Lung (tissue), 12 donors: Measurements from ENCODE around the gene ACAD11. TPM values are rescaled to one million over a fixed set of nuclear protein-coding genes. Genes with fewer than 3 reads are reported as not detected.

Experiments
- ATAC-seq: fragments of 200-7000 bp; cut with Tn5 transposase; one replicate; pipeline ENCODE4 v1.9.1; 2020; ENCODE audit warnings: moderate number of reproducible peaks; ENCODE audit not compliant: insufficient read depth, low FRiP score
- DNase-seq, 3 donors: peaks; one replicate each; pipeline ENCODE4 v3.0.0-alpha.2; 2013 to 2017
- H3K27ac ChIP-seq, 2 donors: one replicate each; pipeline ENCODE4 v1.5.1; 2013; ENCODE audit warnings: mild to moderate bottlenecking in 2 of 2, moderate library complexity in 2 of 2, control low read depth in 1 of 2, inconsistent platforms in 1 of 2, low read depth in 1 of 2, low read length in 1 of 2
- H3K27me3 ChIP-seq, 3 donors: one replicate each; pipeline ENCODE4 v1.5.1; 2013; ENCODE audit warnings: low read length in 2 of 3; ENCODE audit not compliant: control insufficient read depth in 3 of 3, insufficient read depth in 3 of 3
- H3K36me3 ChIP-seq, 4 donors: one replicate each; pipeline ENCODE4 v1.5.1; 2013; ENCODE audit warnings: low read length in 4 of 4, mild to moderate bottlenecking in 1 of 4, moderate library complexity in 1 of 4; ENCODE audit not compliant: control insufficient read depth in 4 of 4, insufficient read depth in 4 of 4
- H3K4me1 ChIP-seq, 5 donors: one replicate each; pipeline ENCODE4 v1.5.1; 2013; ENCODE audit warnings: low read length in 5 of 5, mild to moderate bottlenecking in 2 of 5, moderate library complexity in 1 of 5; ENCODE audit not compliant: control insufficient read depth in 5 of 5, insufficient read depth in 5 of 5
- H3K4me3 ChIP-seq: one replicate; pipeline ENCODE4 v1.5.1; 2013; ENCODE audit warnings: mild to moderate bottlenecking, control low read depth, moderate library complexity
- H3K9ac ChIP-seq, 2 donors: one replicate each; pipeline ENCODE4 v1.5.1; 2013; ENCODE audit warnings: low read length in 2 of 2, control low read depth in 1 of 2; ENCODE audit not compliant: insufficient read depth in 1 of 2
- H3K9me3 ChIP-seq, 4 donors: one replicate each; pipeline ENCODE4 v1.5.1; 2013; ENCODE audit warnings: low read length in 3 of 4, mild to moderate bottlenecking in 1 of 4, moderate library complexity in 1 of 4; ENCODE audit not compliant: control insufficient read depth in 4 of 4, insufficient read depth in 3 of 4
- WGBS, 2 donors: extraction: QIAGEN DNeasy Blood & Tissue Kit; methylation state at CpG; one replicate each; pipeline ENCODE4 v1.1.7; 2013; 5-methylcytosine and 5-hydroxymethylcytosine counted together
- polyA plus RNA-seq, 2 donors: library from polyadenylated mRNA; stranded (reverse); fragments of 200-250 nt; gene quantifications; one replicate each; pipeline ENCODE4 v1.2.1, GENCODE V29; 2013
- total RNA-seq, 2 donors: library from RNA; depleted of rRNA in 1 of 2; stranded (reverse); fragments of >200 nt in 1 of 2; gene quantifications; one replicate each; pipeline ENCODE4 v1.2.1, GENCODE V29; 2014 to 2021
- TF ChIP-seq, protein P1 (sequence below): IDR thresholded peaks from 2 replicates; pipeline ENCODE4 v1.5.1; 2012; ENCODE audit warnings: mild to moderate bottlenecking; ENCODE audit errors: control extremely low read depth, extremely low read depth
- donor health status: control.
- donor health status: control.
- donor health status: Bipolar disorder and iron deficiency.
- donor health status: healthy.
- donor health status: DM: yes; HTN: yes; CAD: no.

The ACAD11 gene
- total and polyA plus RNA-seq, 4 donors: 6.3 to 34.2 (median 16.0) TPM

DNA sequence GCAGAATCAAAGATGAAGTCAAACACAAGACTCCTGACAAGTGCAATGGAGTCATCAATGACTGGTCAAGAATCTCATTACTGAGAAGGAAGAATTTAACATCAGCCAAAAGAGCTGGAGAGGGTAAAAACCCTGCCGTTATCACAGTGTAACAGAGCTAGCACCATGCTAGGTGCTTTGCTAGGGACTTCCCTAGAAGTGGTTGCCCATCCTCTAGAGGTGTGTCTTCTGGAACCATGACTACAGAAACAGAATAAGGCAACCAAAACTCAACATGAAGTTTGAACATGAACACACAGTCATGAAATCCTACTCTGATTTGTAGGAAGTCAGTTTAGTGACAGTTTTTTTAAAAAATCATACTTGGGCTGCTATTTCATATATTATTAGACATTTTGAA, 9.5 kb downstream of the ACAD11 start:
- Histone ChIP-seq H3K36me3 (no peaks in the 10 kb centered on the region), H3K4me1 (peaks cover 0 to 30% (median 0%) of the 10 kb centered on the region in 5 donors), H3K27me3 (no peaks in the 10 kb centered on the region), H3K4me3 (no peak overlapping the region), H3K27ac (no peak overlapping the region), H3K9me3 (no peaks in the 10 kb centered on the region), H3K9ac (no peak overlapping the region)
- 94 to 100% methylated on average over 1 of the region's 1 CpG for WGBS, 2 donors
- TF ChIP-seq, protein P1, sequence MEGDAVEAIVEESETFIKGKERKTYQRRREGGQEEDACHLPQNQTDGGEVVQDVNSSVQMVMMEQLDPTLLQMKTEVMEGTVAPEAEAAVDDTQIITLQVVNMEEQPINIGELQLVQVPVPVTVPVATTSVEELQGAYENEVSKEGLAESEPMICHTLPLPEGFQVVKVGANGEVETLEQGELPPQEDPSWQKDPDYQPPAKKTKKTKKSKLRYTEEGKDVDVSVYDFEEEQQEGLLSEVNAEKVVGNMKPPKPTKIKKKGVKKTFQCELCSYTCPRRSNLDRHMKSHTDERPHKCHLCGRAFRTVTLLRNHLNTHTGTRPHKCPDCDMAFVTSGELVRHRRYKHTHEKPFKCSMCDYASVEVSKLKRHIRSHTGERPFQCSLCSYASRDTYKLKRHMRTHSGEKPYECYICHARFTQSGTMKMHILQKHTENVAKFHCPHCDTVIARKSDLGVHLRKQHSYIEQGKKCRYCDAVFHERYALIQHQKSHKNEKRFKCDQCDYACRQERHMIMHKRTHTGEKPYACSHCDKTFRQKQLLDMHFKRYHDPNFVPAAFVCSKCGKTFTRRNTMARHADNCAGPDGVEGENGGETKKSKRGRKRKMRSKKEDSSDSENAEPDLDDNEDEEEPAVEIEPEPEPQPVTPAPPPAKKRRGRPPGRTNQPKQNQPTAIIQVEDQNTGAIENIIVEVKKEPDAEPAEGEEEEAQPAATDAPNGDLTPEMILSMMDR: no peak
- no peak for ATAC-seq
- DNase-seq: no peak

DNA sequence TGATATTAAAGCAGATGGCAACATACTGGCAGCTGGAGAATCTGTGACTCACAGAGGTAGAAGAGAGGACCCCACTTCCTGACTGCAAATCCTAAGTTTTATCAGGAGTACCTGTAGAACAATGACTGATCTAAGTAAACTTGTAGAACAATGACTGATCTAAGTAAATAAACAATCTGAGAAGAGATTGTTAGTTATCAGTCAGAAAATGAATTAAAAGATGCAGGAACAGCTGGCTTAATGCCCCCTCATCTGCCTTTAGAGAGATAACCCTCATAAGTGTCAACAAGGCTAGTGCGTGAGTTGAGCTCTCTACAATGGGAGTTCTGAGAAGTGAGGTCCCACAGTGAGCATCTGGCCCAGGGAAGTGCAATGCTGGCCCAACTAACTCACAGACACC, 14.6 kb downstream of the ACAD11 start:
- Histone ChIP-seq H3K4me3 (no peak overlapping the region), H3K27ac (no peak overlapping the region), H3K9ac (no peak overlapping the region), H3K9me3 (no peaks in the 10 kb centered on the region), H3K27me3 (no peaks in the 10 kb centered on the region), H3K36me3 (peaks cover 0 to 5% (median 0%) of the 10 kb centered on the region in 4 donors), H3K4me1 (peaks cover 0 to 3% (median 0%) of the 10 kb centered on the region in 5 donors)
- DNase-seq: no peak
- 74 to 87% methylated on average over 1 of the region's 1 CpG for WGBS, 2 donors
- no peak for ATAC-seq
- TF ChIP-seq, protein P1: no peak

DNA sequence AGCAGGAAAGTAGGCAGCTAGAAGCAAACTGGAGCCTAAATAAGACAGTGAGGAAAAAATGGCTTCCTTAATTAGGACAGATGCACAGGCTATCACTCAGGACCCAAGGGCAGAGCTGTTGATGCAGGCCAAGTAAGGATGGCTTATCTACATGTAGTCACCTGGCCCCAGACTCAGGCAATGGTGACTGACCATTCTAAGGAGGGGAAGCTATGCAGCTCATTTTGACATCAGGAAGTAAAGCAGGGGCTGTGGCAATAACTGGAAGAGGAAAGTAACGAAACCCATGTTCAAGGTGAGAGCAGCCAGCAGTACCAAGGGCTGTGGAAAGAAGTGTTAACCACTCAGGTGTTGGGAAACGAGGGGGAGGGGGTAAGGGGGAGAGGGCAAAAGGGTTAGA, 16.2 kb downstream of the ACAD11 start:
- 34 to 51% methylated on average over 2 of the region's 2 CpGs for WGBS, 2 donors
- Histone ChIP-seq H3K36me3 (peaks cover 0 to 11% (median 3%) of the 10 kb centered on the region in 4 donors), H3K27ac (no peak overlapping the region), H3K27me3 (no peaks in the 10 kb centered on the region), H3K4me3 (no peak overlapping the region), H3K9ac (no peak overlapping the region), H3K4me1 (no peaks in the 10 kb centered on the region), H3K9me3 (no peaks in the 10 kb centered on the region)
- DNase-seq (no peak), ATAC-seq (no peak)
- TF ChIP-seq, protein P1: no peak

DNA sequence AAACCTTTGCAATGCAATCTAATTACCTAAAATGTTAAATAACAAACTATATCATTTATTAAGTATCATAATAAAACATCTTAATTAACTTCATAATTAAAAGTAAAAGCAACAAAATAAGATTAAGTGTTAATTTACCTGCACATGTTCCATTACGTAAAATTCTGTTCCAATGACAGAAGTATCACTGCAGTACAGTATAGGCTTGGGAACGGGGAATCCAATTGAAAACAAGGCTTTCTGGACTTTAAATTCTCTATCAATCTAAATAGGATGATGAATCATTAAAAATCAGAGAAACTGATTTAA, 17.1 kb downstream of the ACAD11 start:
- Histone ChIP-seq H3K27me3 (no peaks in the 10 kb centered on the region), H3K9ac (no peak overlapping the region), H3K4me3 (no peak overlapping the region), H3K9me3 (no peaks in the 10 kb centered on the region), H3K27ac (no peak overlapping the region), H3K4me1 (no peaks in the 10 kb centered on the region), H3K36me3 (peaks cover 0 to 15% (median 3%) of the 10 kb centered on the region in 4 donors)
- 73 to 79% methylated on average over 2 of the region's 2 CpGs for WGBS, 2 donors
- TF ChIP-seq, protein P1: no peak
- ATAC-seq (no peak), DNase-seq (no peak)
